ENCODE data around the gene CASKIN2. TPM values are rescaled to one million over a fixed set of nuclear protein-coding genes. Genes with fewer than 3 reads are reported as not detected.
A peak's percentile ranks its signal among the peaks of the same experiment; 100 is the strongest.

The CASKIN2 gene
- polyA plus RNA-seq, 3 donors: 0.33 TPM; not detected in 2

DNA sequence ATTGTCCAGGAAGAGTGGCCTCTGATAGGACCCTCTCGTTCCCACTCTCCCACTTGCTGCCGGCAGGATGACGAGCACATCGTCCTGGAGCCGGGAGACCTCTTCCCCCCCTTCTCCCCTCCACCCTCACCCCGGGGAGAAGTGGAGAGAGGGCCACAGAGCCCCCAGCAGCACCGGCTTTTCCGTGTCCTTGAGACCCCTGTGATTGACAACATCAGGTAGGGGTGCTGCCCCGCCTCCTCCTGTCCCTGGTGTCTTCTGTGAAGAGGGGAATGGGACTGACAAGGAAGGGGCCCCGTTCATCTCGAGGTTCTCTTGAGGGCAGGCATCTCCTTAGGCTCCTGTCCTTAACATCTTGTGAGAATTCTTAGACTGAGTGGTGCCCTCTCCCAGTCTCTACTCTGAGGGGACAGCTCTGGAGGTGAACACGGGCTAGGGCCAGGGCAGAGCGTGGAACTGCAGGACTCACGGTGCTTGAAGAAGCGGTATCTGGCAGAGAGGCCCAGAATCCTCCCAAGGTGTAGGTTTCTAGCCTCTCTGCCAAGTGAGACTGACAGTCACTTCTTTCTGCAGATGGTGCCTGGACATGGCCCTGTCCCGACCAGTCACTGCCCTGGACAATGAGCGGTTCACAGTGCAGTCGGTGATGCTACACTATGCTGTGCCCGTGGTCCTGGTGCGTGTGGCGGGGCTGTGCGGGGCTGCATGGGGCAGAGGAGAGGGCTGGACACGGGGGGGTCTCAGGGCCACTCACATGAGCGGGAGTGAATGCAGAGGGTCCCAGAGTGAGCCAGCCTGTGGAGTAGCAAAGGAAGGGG is 26.4 kb downstream of the CASKIN2 start:
- Histone ChIP-seq H4K20me1 (ENCODE audit: insufficient read depth, low read length) (no peaks in the 10 kb centered on the region), H3K36me3 (replicated peaks in 1 of 2; ENCODE audit: control insufficient read depth in 1 of 2, insufficient read depth in 2 of 2, low read length in 2 of 2) (peaks cover 41 to 42% of the 10 kb centered on the region in 2 donors), H3K27ac (ENCODE audit: low read depth in 1 of 2, low read length in 2 of 2) (peak overlapping the region in 1 of 2 donors; percentile 82), H3K79me2 (ENCODE audit: insufficient read depth, low read length) (peaks cover 5% of the 10 kb centered on the region), H3K4me3 (replicated peaks in 1 of 3; ENCODE audit: low read depth in 2 of 3, low read length in 3 of 3) (no peak overlapping the region), H3K4me2 (replicated peaks; ENCODE audit: extremely low read depth, low read length, poor library complexity, severe bottlenecking) (no peak overlapping the region), H3K9me3 (replicated peaks in 1 of 2; ENCODE audit: control insufficient read depth in 1 of 2, insufficient read depth in 1 of 2, low read length in 2 of 2) (no peaks in the 10 kb centered on the region), H2AFZ (ENCODE audit: insufficient read depth, low read depth, low read length, poor library complexity, severe bottlenecking) (no peak overlapping the region), H3K9ac (ENCODE audit: insufficient read depth, low read length, poor library complexity, severe bottlenecking) (no peak overlapping the region), H3K4me1 (ENCODE audit: control insufficient read depth in 1 of 2, insufficient read depth in 2 of 2, low read length in 2 of 2) (peaks cover 28% of the 10 kb centered on the region in 2 donors), H3K27me3 (ENCODE audit: control insufficient read depth in 2 of 2, insufficient read depth in 2 of 2, low read length in 2 of 2) (no peaks in the 10 kb centered on the region)
- intact Hi-C loops (cut with micrococcal nuclease): loop anchor here in 1 of 2 donors (5.0 kb wide), 1 partner anchor 62 kb away; no protein-coding TSS in a partner anchor
- 97% methylated on average over 14 of the region's 24 CpGs for WGBS (ENCODE audit: insufficient coverage)
- DNase-seq: no peak
- H3K9me3 Mint-ChIP-seq: peaks cover 0 to 2% (median 0%) of the 10 kb centered on the region in 7 donors
- TF ChIP-seq, protein P1, sequence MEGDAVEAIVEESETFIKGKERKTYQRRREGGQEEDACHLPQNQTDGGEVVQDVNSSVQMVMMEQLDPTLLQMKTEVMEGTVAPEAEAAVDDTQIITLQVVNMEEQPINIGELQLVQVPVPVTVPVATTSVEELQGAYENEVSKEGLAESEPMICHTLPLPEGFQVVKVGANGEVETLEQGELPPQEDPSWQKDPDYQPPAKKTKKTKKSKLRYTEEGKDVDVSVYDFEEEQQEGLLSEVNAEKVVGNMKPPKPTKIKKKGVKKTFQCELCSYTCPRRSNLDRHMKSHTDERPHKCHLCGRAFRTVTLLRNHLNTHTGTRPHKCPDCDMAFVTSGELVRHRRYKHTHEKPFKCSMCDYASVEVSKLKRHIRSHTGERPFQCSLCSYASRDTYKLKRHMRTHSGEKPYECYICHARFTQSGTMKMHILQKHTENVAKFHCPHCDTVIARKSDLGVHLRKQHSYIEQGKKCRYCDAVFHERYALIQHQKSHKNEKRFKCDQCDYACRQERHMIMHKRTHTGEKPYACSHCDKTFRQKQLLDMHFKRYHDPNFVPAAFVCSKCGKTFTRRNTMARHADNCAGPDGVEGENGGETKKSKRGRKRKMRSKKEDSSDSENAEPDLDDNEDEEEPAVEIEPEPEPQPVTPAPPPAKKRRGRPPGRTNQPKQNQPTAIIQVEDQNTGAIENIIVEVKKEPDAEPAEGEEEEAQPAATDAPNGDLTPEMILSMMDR (IDR thresholded peaks at IDR 0.05): no peak
- peak overlapping the region in 3 of 7 donors; percentile 54 to 60 (median 58) for H3K27ac Mint-ChIP-seq
- H3K4me1 Mint-ChIP-seq: peaks cover 25% of the 10 kb centered on the region
- H3K4me3 Mint-ChIP-seq: no peak overlapping the region
- peaks cover 37 to 67% of the 10 kb centered on the region in 2 donors for H3K36me3 Mint-ChIP-seq
- peaks cover 0 to 4% (median 2%) of the 10 kb centered on the region in 3 donors for H3K27me3 Mint-ChIP-seq (ENCODE audit: low read depth in 3 of 3)

DNA sequence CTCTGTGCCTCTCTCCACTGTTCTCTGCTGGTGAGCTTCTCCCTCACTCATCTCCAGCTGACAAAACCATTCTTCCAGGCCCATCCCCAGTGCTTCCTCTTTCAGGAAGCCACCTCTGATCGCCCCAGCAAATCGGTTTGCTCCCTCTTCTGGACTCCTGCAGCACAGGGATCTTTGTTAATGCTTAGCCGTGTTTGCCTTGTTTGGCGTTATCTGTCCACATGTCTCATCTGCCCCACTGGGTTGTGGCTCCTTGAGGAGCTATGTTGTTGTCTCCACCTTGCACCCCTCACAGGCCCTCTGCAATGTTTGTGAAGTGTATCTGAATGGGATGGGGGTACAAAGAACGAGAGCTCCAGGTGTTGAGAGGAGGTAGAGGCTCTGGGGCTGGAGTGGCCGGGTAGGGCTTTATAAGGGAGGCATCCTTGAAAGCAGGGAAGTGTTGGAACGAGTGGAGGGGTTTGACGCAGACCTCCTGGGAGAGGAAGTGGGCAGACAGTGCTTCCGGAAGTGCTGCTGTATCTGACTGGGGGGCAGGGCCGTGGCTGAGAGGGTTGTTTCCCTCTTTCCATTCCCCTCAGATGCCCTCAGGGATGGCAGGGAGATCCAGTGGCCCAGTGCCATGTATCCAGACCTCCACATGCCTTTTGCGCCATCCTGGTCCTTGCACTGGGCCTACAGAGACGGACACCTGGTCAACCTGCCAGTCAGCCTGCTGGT is 27.8 kb downstream of the CASKIN2 start:
- peaks cover 35 to 66% of the 10 kb centered on the region in 2 donors for H3K36me3 Mint-ChIP-seq
- no peaks in the 10 kb centered on the region for H3K27me3 ChIP-seq (ENCODE audit: control insufficient read depth in 2 of 2, insufficient read depth in 2 of 2, low read length in 2 of 2)
- WGBS (ENCODE audit: insufficient coverage): 20% methylated on average over 6 of the region's 12 CpGs
- H3K79me2 ChIP-seq (ENCODE audit: insufficient read depth, low read length): peaks cover 10% of the 10 kb centered on the region
- intact Hi-C loops (cut with micrococcal nuclease): loop anchor here in 1 of 2 donors (5.0 kb wide), 1 partner anchor 60 kb away; no protein-coding TSS in a partner anchor
- peak overlapping the region; percentile 70 to 91 for H3K4me3 Mint-ChIP-seq
- H3K9me3 ChIP-seq (replicated peaks in 1 of 2; ENCODE audit: control insufficient read depth in 1 of 2, insufficient read depth in 1 of 2, low read length in 2 of 2): no peaks in the 10 kb centered on the region
- DNase-seq: peak; percentile 58 to 73 (median 71)
- peaks cover 0 to 4% (median 0%) of the 10 kb centered on the region in 3 donors for H3K27me3 Mint-ChIP-seq (ENCODE audit: low read depth in 3 of 3)
- peak overlapping the region; percentile 86 to 93 (median 91) for H3K27ac Mint-ChIP-seq
- H4K20me1 ChIP-seq (ENCODE audit: insufficient read depth, low read length): no peaks in the 10 kb centered on the region
- H3K36me3 ChIP-seq (replicated peaks in 1 of 2; ENCODE audit: control insufficient read depth in 1 of 2, insufficient read depth in 2 of 2, low read length in 2 of 2): peaks cover 29 to 33% of the 10 kb centered on the region in 2 donors
- peak overlapping the region; percentile 6 to 68 (median 23) for H3K4me3 ChIP-seq (replicated peaks in 1 of 3; ENCODE audit: low read depth in 2 of 3, low read length in 3 of 3)
- peak overlapping the region; percentile 80 for H3K4me2 ChIP-seq (replicated peaks; ENCODE audit: extremely low read depth, low read length, poor library complexity, severe bottlenecking)
- TF ChIP-seq, protein P1 (IDR thresholded peaks at IDR 0.05): peak; percentile 30
- H3K9ac ChIP-seq (ENCODE audit: insufficient read depth, low read length, poor library complexity, severe bottlenecking): peak overlapping the region; percentile 30
- H3K9me3 Mint-ChIP-seq: peaks cover 0 to 2% (median 0%) of the 10 kb centered on the region in 7 donors
- H2AFZ ChIP-seq (ENCODE audit: insufficient read depth, low read depth, low read length, poor library complexity, severe bottlenecking): peak overlapping the region; percentile 74
- peak overlapping the region; percentile 33 to 82 for H3K27ac ChIP-seq (ENCODE audit: low read depth in 1 of 2, low read length in 2 of 2)
- peaks cover 30% of the 10 kb centered on the region for H3K4me1 Mint-ChIP-seq
- H3K4me1 ChIP-seq (ENCODE audit: control insufficient read depth in 1 of 2, insufficient read depth in 2 of 2, low read length in 2 of 2): peaks cover 28% of the 10 kb centered on the region in 2 donors

Data from CD14-positive monocyte (primary cell).